Neural progenitor cell (in vitro differentiated cells): Measurements from ENCODE around the gene PIK3C2B.

Experiments used
- CTCF ChIP-seq: fragments of 200-600 bp; sonication (generic); IDR thresholded peaks from 2 replicates; pipeline ENCODE4 v1.5.1; 2017; ENCODE audit warnings: antibody characterized with exemption, mild to moderate bottlenecking
- EZH2phosphoT487 ChIP-seq: fragments of 200-600 bp; sonication (generic); IDR thresholded peaks from 2 replicates; pipeline ENCODE4 v1.6.1; 2017; ENCODE audit warnings: antibody characterized with exemption

DNA sequence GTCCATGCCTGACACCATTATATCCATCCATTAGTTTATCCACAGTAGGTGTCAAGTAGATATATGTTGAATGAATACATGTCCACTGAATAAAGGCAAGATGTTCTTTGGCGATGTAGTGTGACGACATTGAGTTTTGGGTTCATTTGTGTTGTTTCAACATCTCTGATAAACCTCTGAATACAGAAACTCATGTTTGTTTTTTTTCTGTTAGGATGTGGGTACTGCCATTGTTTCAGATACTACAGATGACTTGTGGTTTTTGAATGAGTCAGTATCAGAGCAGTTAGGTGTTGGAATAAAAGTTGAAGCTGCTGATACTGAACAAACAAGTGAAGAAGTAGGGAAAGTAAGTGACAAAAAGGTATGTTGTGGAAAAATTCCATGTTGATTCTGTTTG, 49.7 kb upstream of the PIK3C2B start:
- TF ChIP-seq CTCF (no peak), EZH2phosphoT487 (no peak)
